Stimulated activated CD8-positive, alpha-beta memory T cell treated with anti-CD3 and anti-CD28 coated beads, Interleukin-4, amount 100 ng/mL, for 4 hours (primary cell): ENCODE results near the gene KRTAP1-5.
"Not testable (repeated sequence)": the region's sequence is repeated elsewhere in the genome, so short reads cannot be mapped to it uniquely, and the experiment has no call there.

Experiments
- DNase-seq, 2 donors: peaks; one replicate each; pipeline ENCODE4 v3.0.0-alpha.2; 2020; ENCODE audit warnings: low read depth in 2 of 2, low spot score in 1 of 2

KRTAP1-5 gene, protein sequence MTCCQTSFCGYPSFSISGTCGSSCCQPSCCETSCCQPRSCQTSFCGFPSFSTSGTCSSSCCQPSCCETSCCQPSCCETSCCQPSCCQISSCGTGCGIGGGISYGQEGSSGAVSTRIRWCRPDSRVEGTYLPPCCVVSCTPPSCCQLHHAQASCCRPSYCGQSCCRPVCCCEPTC

DNA sequence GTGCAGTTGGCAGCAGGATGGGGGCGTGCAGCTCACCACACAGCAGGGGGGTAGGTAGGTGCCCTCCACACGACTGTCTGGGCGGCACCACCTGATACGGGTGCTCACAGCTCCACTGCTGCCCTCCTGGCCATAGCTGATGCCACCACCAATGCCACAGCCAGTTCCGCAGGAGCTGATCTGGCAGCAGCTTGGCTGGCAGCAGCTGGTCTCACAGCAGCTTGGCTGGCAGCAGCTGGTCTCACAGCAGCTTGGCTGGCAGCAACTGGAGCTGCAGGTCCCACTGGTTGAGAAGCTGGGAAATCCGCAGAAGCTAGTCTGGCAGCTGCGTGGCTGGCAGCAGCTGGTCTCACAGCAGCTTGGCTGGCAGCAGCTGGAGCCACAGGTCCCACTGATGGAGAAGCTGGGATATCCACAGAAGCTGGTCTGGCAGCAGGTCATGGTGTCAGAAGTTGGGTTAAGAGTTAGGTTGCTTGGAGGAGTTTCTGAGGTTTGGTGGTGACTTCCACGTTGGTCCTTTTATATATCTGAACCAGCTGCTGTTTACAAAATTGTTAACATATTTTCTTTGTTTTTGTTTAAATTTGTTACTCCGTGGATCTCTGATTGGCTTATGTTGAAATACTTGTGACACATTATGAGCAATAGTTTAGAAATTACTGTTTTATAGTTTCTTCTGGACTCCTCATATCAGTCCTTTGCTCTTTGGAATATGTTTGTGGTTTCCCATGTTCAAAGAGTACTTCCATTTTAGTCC lies at the start of gene KRTAP1-5:
KRTAP1-5 (minus strand) TSS at position 494 of the 757 bp plus-strand sequence; CDS start at position 441, 53 bp downstream.
- no peak for DNase-seq

DNA sequence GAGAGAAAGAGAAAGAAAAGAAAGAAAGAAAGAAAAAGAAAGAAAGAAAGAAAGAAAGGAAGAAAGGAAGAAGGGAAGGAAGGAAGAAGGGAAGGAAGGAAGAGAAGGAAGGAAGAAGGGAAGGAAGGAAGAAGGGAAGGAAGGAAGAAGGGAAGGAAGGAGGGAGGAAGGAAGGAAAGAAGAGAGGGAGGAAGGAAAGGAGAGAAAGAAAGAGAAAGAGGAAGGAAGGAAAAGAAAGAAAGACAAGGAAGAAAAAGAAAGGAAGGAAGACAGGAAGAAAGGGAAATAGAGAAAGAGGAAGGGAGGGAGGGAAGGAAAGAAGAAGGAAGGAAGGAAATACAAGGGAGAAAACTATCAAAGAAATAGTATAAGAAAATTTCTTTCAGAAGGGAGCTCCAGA lies 49.8 kb upstream of the KRTAP1-5 start:
- DNase-seq, result no peak

DNA sequence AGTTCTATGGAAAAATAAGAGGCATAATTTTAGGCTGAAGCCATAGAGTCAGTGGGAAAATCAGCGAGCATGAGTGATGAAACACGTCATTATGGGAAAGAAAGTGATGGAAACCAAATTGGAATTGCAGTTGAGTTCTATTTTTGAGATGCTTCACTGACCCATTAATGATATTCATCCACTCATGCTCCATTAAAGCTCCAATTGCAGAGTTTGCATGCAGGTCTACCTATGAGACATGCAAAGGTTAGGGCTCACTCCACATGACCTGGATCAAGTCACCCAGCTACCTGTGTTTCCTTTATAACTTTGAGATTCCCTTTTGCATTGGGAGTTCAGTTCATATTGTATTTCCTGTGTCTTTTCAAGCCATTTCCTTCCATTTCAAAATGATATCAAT lies 46.7 kb upstream of the KRTAP1-5 start:
- no peak for DNase-seq

DNA sequence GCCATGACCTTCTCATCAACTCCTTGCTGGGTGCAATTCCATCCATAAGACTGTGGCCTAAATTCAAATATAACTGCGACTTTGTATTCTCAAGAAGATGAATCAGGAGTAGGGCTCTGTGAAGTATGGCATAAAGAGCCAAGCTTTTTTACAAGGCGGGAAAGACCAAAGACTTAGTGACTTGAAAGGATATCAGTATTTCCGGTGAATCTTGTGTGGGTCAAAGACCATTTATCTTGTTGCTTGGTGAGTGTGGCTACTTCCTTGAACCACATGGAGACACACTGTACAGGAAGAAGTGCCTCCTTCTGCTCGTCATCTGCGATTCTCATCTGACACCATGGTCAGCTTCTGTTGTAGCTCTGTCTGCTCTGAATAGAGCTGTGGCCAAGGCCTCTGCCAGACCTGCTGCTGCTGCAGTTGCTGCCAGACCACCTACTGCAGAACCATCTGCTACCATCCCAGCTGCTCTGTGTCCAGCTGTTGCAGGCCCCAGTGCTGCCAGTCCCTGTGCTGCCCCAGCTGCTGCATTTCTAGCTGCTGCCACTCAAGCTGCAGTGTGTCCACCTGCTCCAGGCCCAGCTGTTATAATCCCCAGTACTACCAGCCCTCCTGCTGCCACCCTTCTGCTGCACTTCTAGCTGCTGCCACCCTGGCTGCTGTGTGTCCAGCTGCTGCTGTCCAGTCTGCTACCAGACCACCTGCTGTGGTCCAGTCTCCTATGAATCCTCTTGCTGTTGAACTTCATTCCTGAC lies 44.8 kb upstream of the KRTAP1-5 start:
- DNase-seq, result no peak

DNA sequence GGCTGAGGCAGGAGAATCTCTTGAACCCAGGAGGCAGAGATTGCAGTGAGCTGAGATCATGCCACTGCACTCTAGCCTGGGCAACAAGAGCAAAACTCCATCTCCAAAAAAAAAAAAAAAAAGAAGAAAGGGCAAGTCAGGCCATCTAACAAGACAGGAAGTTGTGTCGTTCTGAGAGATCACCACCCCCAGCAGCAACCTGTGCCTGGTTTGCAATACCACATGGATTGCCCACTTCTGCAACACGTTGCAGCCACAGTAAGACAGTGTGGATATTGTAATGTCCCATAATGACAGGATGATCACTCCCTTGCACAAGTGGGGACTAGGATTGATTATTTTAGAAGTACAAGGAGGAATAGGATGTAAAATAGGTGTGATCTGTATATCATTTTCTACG lies 42.0 kb upstream of the KRTAP1-5 start:
- DNase-seq, result no peak

DNA sequence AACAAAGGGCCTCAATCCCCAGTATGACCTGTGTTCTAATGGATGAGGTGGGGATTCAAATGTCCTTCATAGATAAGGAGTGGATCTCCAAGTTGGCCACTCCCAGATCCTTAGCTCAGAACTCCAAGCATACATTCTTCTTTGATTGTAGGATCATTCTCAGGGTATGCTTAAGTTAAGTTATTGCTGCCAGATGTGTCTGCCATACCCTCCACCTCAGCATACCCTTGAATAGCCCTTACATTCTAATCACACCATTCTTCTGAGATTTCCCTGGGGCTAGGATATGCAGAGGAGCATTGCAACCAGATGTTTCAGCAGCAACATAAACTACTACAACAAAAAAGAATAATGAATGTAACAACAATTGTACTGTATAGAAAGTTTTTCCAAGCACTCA lies 40.3 kb upstream of the KRTAP1-5 start:
- no peak for DNase-seq

DNA sequence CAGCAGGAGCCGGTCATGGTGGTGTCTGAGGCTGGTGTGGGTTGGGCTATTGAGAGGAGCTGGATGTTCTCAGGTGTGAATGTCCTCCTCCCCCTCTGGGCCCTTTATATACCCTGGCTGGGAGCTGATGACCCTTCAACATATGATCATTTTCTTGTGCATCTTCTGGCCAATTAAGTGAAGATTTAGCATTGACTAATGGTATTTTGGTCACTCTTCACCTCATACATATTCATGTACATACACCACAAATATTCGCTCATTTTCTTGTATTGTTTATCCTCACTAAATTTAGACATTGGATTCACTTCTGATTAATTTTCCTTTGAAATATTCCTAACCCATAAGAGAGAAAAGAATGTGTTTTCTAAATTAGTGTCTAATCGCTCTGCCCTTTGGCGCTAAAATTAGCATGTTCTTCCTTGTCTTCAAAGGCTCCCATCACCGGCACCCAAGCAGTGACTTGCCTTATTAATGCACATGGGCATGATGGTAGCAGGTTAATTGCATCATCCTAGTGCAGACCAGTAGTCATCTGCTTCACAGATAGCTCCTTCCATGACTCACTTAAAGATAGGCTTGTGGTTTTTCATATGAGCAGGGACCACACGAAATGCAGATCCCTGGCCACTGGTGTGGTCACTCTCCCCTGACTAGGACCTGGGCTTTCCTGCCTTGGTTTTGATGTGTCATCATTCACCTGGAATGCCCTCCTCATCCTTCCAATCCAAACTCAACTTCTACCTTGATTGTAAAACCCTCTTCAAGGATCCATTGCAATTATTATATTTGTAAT lies 39.0 kb upstream of the KRTAP1-5 start, which contains the start of gene KRTAP2-4:
KRTAP2-4 (minus strand) TSS at position 51 of the 796 bp plus-strand sequence; CDS start at position 17, 34 bp downstream.
- DNase-seq, result no peak

DNA sequence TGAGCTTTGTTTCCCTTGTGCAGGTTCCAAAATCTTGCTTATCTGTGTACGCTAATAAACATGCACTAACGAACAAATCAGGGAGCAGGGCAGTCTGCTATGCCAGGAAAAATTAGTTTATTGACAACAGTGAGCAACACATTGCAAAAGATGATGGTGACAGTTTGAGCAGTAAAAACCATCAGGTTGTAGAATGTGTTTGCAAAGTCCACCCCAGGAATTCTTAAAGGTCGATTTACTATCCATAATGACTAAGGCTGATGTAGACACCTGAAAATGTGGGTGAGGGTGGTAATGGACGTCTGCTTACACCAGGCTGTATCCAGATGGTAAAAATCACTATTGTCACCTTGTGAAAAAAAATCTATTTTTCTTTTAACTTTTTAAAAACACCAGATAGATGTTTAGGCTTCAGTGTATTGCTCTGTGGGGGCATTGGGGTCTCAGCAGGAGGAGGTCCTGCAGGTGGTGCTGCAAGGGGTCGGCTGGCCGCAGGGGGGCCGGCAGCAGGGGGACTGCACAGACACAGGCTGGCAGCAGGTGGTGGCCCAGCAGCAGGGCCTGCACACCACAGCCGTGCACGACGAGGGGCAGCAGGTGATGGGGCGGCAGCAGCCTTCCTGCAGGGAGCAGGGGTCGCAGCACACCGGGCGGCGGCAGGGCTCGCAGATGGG lies 38.1 kb upstream of the KRTAP1-5 start:
- DNase-seq, result not testable (repeated sequence)

DNA sequence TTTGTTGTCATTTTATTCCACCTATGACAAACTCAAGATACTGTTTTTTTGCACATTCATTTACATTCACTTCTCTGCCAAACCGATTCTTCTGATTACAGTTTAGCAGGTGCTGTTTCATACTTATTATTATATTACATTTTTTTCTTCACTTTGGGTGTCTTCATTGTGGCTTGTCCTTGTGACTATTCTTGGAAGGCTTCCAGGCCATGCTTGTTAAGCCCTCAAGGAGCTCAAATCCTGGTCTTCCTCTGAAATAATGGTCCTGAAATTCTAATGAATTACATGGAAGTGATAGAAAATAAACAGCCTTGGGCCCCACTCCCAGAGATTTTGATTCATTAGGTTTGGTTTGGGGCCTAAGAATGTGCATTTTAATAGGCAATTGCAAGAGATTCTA lies 37.3 kb upstream of the KRTAP1-5 start:
- DNase-seq, result no peak

DNA sequence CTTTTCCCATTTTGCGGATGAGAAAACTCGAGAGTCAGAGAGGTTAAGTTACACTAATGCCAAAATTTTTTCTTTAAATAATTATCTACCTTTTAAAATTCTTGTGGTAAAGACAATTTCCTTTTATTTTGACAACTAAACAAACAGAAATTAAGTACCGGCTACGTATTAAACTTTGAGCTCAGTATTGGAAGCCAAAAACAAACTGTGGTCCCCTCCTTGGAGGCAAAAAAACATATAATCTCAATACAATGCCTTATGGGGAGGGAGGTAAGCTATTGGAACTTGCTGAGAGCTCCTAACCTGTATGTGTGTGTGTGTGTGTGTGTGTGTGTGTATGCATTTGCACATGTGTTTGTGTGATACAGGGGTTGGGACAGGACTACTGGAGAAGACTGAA lies 36.4 kb upstream of the KRTAP1-5 start:
- DNase-seq, result no peak

DNA sequence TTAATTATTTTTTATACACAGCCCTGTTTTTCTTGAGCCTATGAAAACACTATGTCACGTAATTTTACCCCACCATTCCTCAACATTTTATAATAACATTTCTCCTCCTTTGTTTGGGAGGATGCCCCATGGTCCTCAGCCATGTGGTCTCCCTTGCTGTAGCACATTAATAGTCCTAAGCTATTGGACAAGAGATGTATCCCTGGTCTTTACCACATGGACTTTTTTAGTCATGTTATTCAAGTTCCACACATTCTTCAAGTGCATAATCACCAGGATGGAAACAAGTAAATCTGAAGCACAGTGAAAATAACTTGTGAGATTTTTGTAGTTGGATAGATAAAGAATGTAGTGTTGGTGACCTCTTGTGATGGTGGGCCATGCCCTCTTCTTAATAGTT lies 35.0 kb upstream of the KRTAP1-5 start:
- no peak for DNase-seq

DNA sequence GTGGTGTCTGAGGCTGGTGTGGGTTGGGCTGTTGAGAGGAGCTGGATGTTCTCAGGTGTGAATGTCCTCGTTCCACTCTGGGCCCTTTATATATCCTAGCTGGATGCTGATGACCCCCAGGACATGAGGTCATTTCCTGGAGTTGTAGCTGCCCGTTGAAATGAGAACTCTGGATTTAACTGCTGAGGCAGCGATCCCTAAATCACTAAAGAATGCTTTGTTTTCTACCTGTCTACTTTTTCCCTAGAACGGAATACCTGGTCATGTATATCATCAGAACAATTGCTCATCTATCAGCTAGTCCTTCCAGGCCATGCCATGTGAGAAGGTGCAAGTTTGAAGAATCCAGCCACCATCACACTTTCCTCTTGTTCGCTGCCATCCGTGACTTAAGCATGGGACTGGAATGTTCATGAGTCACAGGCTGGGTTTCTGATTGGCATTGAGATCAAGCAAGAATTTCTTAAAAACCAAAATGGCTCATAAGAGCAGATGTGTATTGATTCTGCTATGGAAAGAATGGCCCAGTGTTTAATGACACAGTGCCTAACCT lies 33.1 kb upstream of the KRTAP1-5 start, which contains the start of gene KRTAP2-3:
KRTAP2-3 (minus strand) TSS at position 63 of the 553 bp plus-strand sequence. CDS start 64 bp downstream, outside the sequence.
- DNase-seq, result no peak

DNA sequence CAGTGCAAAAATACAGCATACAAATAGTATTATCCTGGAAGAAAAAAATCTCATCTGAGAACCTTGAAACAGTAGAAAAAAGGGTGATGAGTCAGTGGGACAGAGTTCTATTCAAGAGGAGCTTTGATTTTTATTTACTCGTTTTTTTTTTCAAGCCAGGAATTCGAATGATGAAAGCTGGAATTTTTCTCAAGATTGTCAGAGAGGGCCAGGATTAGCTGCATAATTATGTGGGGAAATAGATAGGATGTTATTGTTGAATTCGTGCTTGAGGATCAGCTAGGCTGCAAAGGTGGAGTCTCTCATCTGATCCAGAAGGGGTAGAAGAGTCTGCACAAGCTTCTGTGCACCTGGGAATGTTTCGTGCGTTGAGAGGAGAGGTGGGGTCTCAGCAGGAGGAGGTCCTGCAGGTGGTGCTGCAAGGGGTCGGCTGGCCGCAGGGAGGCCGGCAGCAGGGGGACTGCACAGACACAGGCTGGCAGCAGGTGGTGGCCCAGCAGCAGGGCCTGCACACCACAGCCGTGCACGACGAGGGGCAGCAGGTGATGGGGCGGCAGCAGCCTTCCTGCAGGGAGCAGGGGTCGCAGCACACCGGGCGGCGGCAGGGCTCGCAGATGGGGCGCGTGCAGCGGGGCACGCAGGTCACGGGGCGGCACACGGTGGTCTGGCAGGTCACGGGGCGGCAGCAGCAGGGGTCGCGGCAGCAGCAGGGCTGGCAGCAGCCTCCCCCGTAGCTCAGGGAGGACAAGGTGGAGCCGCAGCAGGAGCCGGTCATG lies 32.5 kb upstream of the KRTAP1-5 start:
- DNase-seq, result not testable (repeated sequence)

DNA sequence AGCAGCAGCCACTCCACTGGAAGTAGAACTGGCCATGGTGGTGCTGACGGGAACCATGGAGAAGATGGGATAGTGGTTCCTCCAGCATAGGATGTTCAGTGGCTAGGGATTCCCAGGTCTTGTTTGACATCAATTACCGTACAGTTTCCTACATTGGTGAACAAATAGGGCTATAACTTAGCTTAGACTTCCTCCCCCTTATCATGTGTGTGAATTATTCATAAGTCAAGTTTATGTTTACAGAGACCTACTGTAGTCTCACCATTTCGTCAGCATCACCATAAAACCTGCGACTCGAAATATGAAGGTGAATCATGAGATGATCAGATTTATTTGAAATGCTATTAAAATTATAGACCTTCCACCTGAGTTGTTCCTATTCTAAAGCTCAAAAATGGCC lies 31.7 kb upstream of the KRTAP1-5 start:
- no peak for DNase-seq

DNA sequence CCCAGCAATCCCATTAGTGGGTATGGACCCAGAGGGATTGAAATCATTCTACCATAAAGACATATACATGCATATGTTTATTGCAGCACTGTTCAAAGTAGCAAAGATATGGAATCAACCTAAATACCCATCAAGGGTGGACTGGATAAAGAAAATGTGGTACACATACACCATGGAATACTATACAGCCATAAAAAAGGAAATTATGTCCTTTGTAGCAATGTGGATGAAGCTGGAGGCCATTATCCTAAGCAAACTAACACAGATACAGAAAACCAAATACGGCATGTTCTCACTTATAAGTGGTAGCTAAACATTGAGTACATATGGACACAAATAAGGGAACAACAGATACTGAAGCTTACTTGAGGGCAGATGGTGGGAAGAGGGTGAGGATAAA lies 30.5 kb upstream of the KRTAP1-5 start:
- no peak for DNase-seq

DNA sequence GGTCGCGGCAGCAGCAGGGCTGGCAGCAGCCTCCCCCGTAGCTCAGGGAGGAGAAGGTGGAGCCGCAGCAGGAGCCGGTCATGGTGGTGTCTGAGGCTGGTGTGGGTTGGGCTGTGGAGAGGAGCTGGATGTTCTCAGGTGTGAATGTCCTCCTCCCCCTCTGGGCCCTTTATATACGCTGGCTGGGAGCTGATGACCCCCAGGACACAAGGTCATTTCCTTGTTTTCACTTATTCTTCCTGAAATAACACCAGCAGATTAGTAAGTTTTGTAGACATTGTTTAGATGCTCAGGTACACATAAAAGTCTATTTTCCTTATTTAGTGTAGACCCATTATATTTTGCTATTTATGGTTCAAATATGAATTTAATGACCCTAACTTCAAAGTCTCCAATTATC lies 28.1 kb upstream of the KRTAP1-5 start, which contains the start of gene KRTAP2-2:
KRTAP2-2 (minus strand) TSS at position 101 of the 400 bp plus-strand sequence; CDS start at position 82, 19 bp downstream.
- DNase-seq, result not testable (repeated sequence)

DNA sequence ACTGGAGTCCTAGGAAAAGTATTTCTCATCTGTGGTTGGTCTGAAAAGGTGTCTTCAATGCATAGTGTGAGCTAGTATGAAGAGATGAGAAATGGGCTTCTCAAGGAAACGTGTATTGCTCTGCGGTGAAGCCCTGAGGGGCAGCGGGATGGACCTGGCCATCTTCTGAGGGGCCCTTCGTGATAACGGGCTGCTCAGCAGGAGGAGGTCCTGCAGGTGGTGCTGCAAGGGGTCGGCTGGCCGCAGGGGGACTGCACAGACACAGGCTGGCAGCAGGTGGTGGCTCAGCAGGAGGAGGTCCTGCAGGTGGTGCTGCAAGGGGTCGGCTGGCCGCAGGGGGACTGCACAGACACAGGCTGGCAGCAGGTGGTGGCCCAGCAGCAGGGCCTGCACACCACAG lies 27.5 kb upstream of the KRTAP1-5 start:
- DNase-seq, result not testable (repeated sequence)

DNA sequence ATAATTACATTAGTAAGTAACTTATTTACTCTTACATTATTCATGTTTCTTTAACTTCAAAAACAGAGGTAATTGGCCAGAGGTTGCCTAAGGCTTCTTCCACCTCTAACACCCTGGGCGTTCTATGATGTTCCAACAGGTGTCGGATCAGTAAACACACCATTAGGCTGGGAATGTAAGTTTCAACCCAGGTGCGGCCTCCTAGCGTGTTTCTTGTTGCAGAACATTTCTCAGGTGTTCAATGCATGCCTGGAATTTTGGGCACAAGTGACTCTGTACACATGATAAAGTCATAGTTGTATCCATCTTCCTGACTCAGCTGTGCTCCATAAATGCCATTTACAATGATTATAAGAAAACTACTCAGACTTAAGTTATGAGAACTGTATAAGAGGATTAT lies 27.0 kb upstream of the KRTAP1-5 start:
- DNase-seq, result no peak

DNA sequence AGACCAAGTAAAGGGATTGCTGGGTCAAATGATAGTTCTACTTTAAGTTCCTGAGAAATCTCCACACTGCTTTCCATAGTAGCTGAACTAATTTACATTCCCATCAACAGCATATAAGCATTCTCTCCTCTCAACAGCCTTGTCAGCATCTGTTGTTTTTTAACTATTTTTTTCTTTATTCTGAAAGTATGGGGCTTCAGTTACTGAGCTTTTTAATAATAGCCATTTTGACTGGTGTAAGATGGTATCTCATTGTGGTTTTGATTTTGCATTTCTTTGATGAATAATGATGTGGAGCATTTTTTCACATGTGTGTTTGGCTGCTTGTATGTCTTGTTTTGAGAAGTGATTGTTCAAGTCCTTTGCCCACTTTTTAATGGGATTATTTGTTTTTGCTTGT lies 25.6 kb upstream of the KRTAP1-5 start:
- DNase-seq, result no peak
